ENCODE measurements around the gene VKORC1.

DNA sequence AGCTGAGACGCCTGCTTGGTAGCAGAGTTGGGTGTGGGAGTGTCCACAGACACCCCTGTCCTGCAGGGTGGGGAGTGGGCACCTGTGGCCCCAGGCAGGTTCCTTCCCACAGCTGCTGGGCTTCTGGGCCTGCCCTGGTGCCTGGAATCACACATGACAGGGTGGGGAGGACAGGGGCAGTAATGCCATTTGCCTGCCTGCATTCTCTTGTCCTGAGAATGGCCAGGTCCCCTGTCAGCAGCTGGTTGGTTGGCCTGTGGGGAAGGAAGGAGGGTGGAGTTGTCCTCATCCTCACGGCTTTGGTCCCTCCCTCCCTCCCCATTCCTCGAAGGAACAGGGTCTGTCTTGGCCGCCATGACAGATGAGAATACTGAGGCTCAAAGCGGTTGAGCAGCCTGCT, 11.0 kb downstream of the VKORC1 start:
- TF ChIP-seq, protein P1, sequence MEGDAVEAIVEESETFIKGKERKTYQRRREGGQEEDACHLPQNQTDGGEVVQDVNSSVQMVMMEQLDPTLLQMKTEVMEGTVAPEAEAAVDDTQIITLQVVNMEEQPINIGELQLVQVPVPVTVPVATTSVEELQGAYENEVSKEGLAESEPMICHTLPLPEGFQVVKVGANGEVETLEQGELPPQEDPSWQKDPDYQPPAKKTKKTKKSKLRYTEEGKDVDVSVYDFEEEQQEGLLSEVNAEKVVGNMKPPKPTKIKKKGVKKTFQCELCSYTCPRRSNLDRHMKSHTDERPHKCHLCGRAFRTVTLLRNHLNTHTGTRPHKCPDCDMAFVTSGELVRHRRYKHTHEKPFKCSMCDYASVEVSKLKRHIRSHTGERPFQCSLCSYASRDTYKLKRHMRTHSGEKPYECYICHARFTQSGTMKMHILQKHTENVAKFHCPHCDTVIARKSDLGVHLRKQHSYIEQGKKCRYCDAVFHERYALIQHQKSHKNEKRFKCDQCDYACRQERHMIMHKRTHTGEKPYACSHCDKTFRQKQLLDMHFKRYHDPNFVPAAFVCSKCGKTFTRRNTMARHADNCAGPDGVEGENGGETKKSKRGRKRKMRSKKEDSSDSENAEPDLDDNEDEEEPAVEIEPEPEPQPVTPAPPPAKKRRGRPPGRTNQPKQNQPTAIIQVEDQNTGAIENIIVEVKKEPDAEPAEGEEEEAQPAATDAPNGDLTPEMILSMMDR (IDR thresholded peaks at IDR 0.05 in 4 of 5, conservative IDR thresholded peaks at IDR 0.05 in 1 of 5): no peak
- no peak for TF ChIP-seq POLR2A (IDR thresholded peaks at IDR 0.05)
